HepG2 (cell line): ENCODE measurements around the gene SMAD2. TPM values are rescaled to one million over a fixed set of nuclear protein-coding genes. Genes with fewer than 3 reads are reported as not detected.

ENCODE experiments used
- ARID3A ChIP-seq: IDR thresholded peaks from 2 replicates; pipeline ENCODE4 v1.6.1; 2012; ENCODE audit warnings: low read depth, low read length, improper control_type of control experiment
- ELF3 ChIP-seq: IDR thresholded peaks from 2 replicates; pipeline ENCODE4 v1.6.1; 2016; ENCODE audit warnings: missing genetic modification reagents, missing compliant biosample characterization
- FLYWCH1 ChIP-seq: sonication (generic); formaldehyde crosslinking; IDR thresholded peaks from 2 replicates; pipeline ENCODE4 v1.8.1; 2023; ENCODE audit warnings: mild to moderate bottlenecking, missing genetic modification reagents
- HDAC1 ChIP-seq: sonication (generic); formaldehyde crosslinking; IDR thresholded peaks from 2 replicates; pipeline ENCODE4 v1.5.1; 2020; ENCODE audit warnings: mild to moderate bottlenecking, missing genetic modification reagents
- HOXA7 ChIP-seq: sonication (generic); formaldehyde crosslinking; IDR thresholded peaks from 2 replicates; pipeline ENCODE4 v1.8.1; 2022; ENCODE audit warnings: mild to moderate bottlenecking, missing genetic modification reagents, moderate library complexity
- MED1 ChIP-seq: sonication (generic); formaldehyde crosslinking; IDR thresholded peaks from 2 replicates; pipeline ENCODE4 v1.4.0; 2020; ENCODE audit warnings: missing genetic modification reagents
- MTF1 ChIP-seq: sonication (generic); formaldehyde crosslinking; IDR thresholded peaks from 2 replicates; pipeline ENCODE4 v1.5.0; 2020; ENCODE audit warnings: missing genetic modification reagents
- NCOA2 ChIP-seq: sonication (generic); formaldehyde crosslinking; IDR thresholded peaks from 2 replicates; pipeline ENCODE4 v1.8.0; 2022; ENCODE audit warnings: inconsistent platforms
- NCOA5 ChIP-seq: sonication (generic); formaldehyde crosslinking; IDR thresholded peaks from 2 replicates; pipeline ENCODE4 v1.4.0; 2020; ENCODE audit warnings: missing genetic modification reagents
- PRPF4 ChIP-seq: fragments of 200-400 bp; formaldehyde crosslinking; IDR thresholded peaks from 2 replicates; pipeline ENCODE4 v1.6.1; 2016; ENCODE audit warnings: low read length, low read depth; ENCODE audit not compliant: poor library complexity, severe bottlenecking
- SIN3A ChIP-seq: IDR thresholded peaks from 2 replicates; pipeline ENCODE4 v1.6.1; 2011; ENCODE audit warnings: low read depth, mild to moderate bottlenecking, control low read depth, low read length, borderline replicate concordance
- STAG1 ChIP-seq: sonication (generic); formaldehyde crosslinking; IDR thresholded peaks from 2 replicates; pipeline ENCODE4 v1.4.0; 2020; ENCODE audit warnings: missing genetic modification reagents
- TP53 ChIP-seq: sonication (generic); formaldehyde crosslinking; conservative IDR thresholded peaks from 2 replicates; pipeline ENCODE4 v1.4.0; 2020; ENCODE audit warnings: missing genetic modification reagents
- ZFAT ChIP-seq: sonication (generic); formaldehyde crosslinking; conservative IDR thresholded peaks from 2 replicates; pipeline ENCODE4 v1.8.1; 2023; ENCODE audit warnings: missing genetic modification reagents, inconsistent platforms
- ZFP41 ChIP-seq: sonication (generic); formaldehyde crosslinking; IDR thresholded peaks from 2 replicates; pipeline ENCODE4 v1.4.0; 2020; ENCODE audit warnings: mild to moderate bottlenecking, missing genetic modification reagents, borderline replicate concordance
- ZNF24 ChIP-seq: fragments of 450-650 bp; IDR thresholded peaks from 2 replicates; pipeline ENCODE4 v1.6.1; 2017; ENCODE audit warnings: antibody characterized with exemption, mild to moderate bottlenecking
- ZNF337 ChIP-seq: sonication (generic); formaldehyde crosslinking; IDR thresholded peaks from 2 replicates; pipeline ENCODE4 v1.5.1; 2020; ENCODE audit warnings: missing genetic modification reagents, low read depth, mild to moderate bottlenecking, borderline replicate concordance
- ZNF446 ChIP-seq: sonication (generic); formaldehyde crosslinking; IDR thresholded peaks from 2 replicates; pipeline ENCODE4 v1.5.0; 2020; ENCODE audit warnings: mild to moderate bottlenecking, missing genetic modification reagents
- ZNF557 ChIP-seq: sonication (generic); formaldehyde crosslinking; IDR thresholded peaks from 2 replicates; pipeline ENCODE4 v1.4.0; 2020; ENCODE audit warnings: missing genetic modification reagents
- ZNF7 ChIP-seq: IDR thresholded peaks from 2 replicates; pipeline ENCODE4 v1.6.1; 2016; ENCODE audit warnings: missing biosample characterization, missing genetic modification reagents
- ZNF775 ChIP-seq: sonication (generic); formaldehyde crosslinking; IDR thresholded peaks from 2 replicates; pipeline ENCODE4 v1.4.0; 2020; ENCODE audit warnings: missing genetic modification reagents, mild to moderate bottlenecking, moderate library complexity, borderline replicate concordance
- ZNF792 ChIP-seq: IDR thresholded peaks from 2 replicates; pipeline ENCODE4 v1.6.1; 2016
- polyA plus RNA-seq, 8 experiments: library from polyadenylated mRNA; depleted of rRNA in 3 of 8; stranded (reverse) in 7 of 8; unstranded in 1 of 8; fragments of >200 nt; fragmentation: Illumina TruSeq in 4 of 8; extraction: Trizol in 4 of 8; gene quantifications; 2 replicates each; pipeline versions ENCODE4 v1.2.1 to v1.2.3, GENCODE V29; 2011 to 2016; ENCODE audit warnings: low read depth in 4 of 8, missing spikeins in 1 of 8, mixed read lengths in 1 of 8; ENCODE audit not compliant: insufficient read depth in 1 of 8
- total RNA-seq, 5 experiments: library from RNA; depleted of rRNA; stranded (reverse); fragments of >200 nt; fragmentation: Illumina TruSeq; extraction: Trizol; gene quantifications; 2 replicates each; pipeline ENCODE4 v1.2.3, GENCODE V29; 2016; ENCODE audit warnings: low read depth in 1 of 5
- TF ChIP-seq, protein P1 (sequence below): sonication (generic); formaldehyde crosslinking; conservative IDR thresholded peaks from 2 replicates; pipeline ENCODE4 v1.8.0; 2022; ENCODE audit warnings: mild to moderate bottlenecking, moderate library complexity, missing genetic modification reagents
- TF ChIP-seq, protein P2 (sequence below): IDR thresholded peaks from 2 replicates; pipeline ENCODE4 v1.6.1; 2016; ENCODE audit warnings: mild to moderate bottlenecking
- TF ChIP-seq, protein P3 (sequence below): sonication (generic); formaldehyde crosslinking; IDR thresholded peaks from 2 replicates; pipeline ENCODE4 v1.4.0; 2020; ENCODE audit warnings: missing genetic modification reagents, mild to moderate bottlenecking, borderline replicate concordance

Gene SMAD2
- total and polyA plus RNA-seq, 2 of the 13 experiments (the other 11 are each of a cell fraction or from before 2014, with no cell fraction given): 40.2 to 96.2 TPM

GRCh38 chr18:47930931-47931717 lies 665 bp upstream of the SMAD2 start (continued):
- TF ChIP-seq HOXA7 (CRISPR knock-in tag) (no peak), ZNF557 (CRISPR knock-in tag) (peak; percentile 28; the same call in 1 of the 2 replicates), MED1 (CRISPR knock-in tag) (peak; percentile 50; the same call in 1 of the 2 replicates), TP53 (CRISPR knock-in tag) (peak; percentile 75), ZNF446 (CRISPR knock-in tag) (peak; percentile 89; the same call in 1 of the 2 replicates), ZNF775 (CRISPR knock-in tag) (no peak), NCOA2 (peak; percentile 34; the same call in 1 of the 2 replicates), HDAC1 (CRISPR knock-in tag) (peak; percentile 79), FLYWCH1 (CRISPR knock-in tag) (0 out of 2 replicates have a peak, but pooled peaks have one; percentile 43), ZNF337 (peak; percentile 78; the same call in 1 of the 2 replicates), SIN3A (no peak; the same call in 1 of the 2 replicates), NCOA5 (CRISPR knock-in tag) (no peak), STAG1 (CRISPR knock-in tag) (no peak), ZNF7 (CRISPR knock-in tag) (no peak), ZNF792 (CRISPR knock-in tag) (no peak), ZFP41 (peak; percentile 73; the same call in 1 of the 2 replicates), ARID3A (no peak), PRPF4 (no peak), ELF3 (CRISPR knock-in tag) (peak; percentile 51), MTF1 (CRISPR knock-in tag) (peak; percentile 92), ZNF24 (0 out of 2 replicates have a peak, but pooled peaks have one; percentile 30), ZFAT (peak; percentile 89)
- TF ChIP-seq, protein P1, sequence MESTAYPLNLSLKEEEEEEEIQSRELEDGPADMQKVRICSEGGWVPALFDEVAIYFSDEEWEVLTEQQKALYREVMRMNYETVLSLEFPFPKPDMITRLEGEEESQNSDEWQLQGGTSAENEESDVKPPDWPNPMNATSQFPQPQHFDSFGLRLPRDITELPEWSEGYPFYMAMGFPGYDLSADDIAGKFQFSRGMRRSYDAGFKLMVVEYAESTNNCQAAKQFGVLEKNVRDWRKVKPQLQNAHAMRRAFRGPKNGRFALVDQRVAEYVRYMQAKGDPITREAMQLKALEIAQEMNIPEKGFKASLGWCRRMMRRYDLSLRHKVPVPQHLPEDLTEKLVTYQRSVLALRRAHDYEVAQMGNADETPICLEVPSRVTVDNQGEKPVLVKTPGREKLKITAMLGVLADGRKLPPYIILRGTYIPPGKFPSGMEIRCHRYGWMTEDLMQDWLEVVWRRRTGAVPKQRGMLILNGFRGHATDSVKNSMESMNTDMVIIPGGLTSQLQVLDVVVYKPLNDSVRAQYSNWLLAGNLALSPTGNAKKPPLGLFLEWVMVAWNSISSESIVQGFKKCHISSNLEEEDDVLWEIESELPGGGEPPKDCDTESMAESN (CRISPR knock-in tag): peak; percentile 81; the same call in 1 of the 2 replicates
- TF ChIP-seq, protein P2, sequence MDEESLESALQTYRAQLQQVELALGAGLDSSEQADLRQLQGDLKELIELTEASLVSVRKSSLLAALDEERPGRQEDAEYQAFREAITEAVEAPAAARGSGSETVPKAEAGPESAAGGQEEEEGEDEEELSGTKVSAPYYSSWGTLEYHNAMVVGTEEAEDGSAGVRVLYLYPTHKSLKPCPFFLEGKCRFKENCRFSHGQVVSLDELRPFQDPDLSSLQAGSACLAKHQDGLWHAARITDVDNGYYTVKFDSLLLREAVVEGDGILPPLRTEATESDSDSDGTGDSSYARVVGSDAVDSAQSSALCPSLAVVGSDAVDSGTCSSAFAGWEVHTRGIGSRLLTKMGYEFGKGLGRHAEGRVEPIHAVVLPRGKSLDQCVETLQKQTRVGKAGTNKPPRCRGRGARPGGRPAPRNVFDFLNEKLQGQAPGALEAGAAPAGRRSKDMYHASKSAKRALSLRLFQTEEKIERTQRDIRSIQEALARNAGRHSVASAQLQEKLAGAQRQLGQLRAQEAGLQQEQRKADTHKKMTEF (CRISPR knock-in tag): peak; percentile 93
- TF ChIP-seq, protein P3, sequence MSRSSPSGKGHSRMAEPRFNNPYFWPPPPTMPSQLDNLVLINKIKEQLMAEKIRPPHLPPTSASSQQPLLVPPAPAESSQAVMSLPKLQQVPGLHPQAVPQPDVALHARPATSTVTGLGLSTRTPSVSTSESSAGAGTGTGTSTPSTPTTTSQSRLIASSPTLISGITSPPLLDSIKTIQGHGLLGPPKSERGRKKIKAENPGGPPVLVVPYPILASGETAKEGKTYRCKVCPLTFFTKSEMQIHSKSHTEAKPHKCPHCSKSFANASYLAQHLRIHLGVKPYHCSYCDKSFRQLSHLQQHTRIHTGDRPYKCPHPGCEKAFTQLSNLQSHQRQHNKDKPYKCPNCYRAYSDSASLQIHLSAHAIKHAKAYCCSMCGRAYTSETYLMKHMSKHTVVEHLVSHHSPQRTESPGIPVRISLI: no peak
